ENCODE results near the gene EHMT1. TPM values are rescaled to one million over a fixed set of nuclear protein-coding genes. Genes with fewer than 3 reads are reported as not detected.

EHMT1 gene
- total RNA-seq, 1 donor, result 31.4 TPM

- no peak overlapping the region for H3K4me3 ChIP-seq (ENCODE audit: low read depth, low read length)
- no peak for DNase-seq (ENCODE audit: low read depth)
- TF ChIP-seq CTCF (IDR thresholded peaks at IDR 0.05; ENCODE audit: insufficient read depth, low read length), result no peak
Observed at GRCh38 chr9:137870432-137870831, 251.6 kb downstream of the EHMT1 start.

GRCh38 chr9:137872296-137872695 is 253.5 kb downstream of the EHMT1 start:
- no peak for TF ChIP-seq CTCF (IDR thresholded peaks at IDR 0.05; ENCODE audit: insufficient read depth, low read length)
- no peak for DNase-seq (ENCODE audit: low read depth)
- no peak overlapping the region for H3K4me3 ChIP-seq (ENCODE audit: low read depth, low read length)

GRCh38 chr9:137873408-137873807 is 254.6 kb downstream of the EHMT1 start:
- no peak for DNase-seq (ENCODE audit: low read depth)
- TF ChIP-seq CTCF (IDR thresholded peaks at IDR 0.05; ENCODE audit: insufficient read depth, low read length), result no peak
- no peak overlapping the region for H3K4me3 ChIP-seq (ENCODE audit: low read depth, low read length)

GRCh38 chr9:137873858-137874362 is 255.1 kb downstream of the EHMT1 start:
- no peak overlapping the region for H3K4me3 ChIP-seq (ENCODE audit: low read depth, low read length)
- no peak for TF ChIP-seq CTCF (IDR thresholded peaks at IDR 0.05; ENCODE audit: insufficient read depth, low read length)
- DNase-seq (ENCODE audit: low read depth), result no peak

GRCh38 chr9:137875354-137875753 is 256.5 kb downstream of the EHMT1 start:
- no peak overlapping the region for H3K4me3 ChIP-seq (ENCODE audit: low read depth, low read length)
- no peak for DNase-seq (ENCODE audit: low read depth)
- TF ChIP-seq CTCF (IDR thresholded peaks at IDR 0.05; ENCODE audit: insufficient read depth, low read length), result no peak

- no peak overlapping the region for H3K4me3 ChIP-seq (ENCODE audit: low read depth, low read length)
- no peak for DNase-seq (ENCODE audit: low read depth)
- no peak for TF ChIP-seq CTCF (IDR thresholded peaks at IDR 0.05; ENCODE audit: insufficient read depth, low read length)
Observed at GRCh38 chr9:137875846-137876245, 257.0 kb downstream of the EHMT1 start.

- TF ChIP-seq CTCF (IDR thresholded peaks at IDR 0.05; ENCODE audit: insufficient read depth, low read length), result no peak
- H3K4me3 ChIP-seq (ENCODE audit: low read depth, low read length), result no peak overlapping the region
- no peak for DNase-seq (ENCODE audit: low read depth)
Observed at GRCh38 chr9:137876269-137876668, 257.5 kb downstream of the EHMT1 start.

All from fibroblast of the aortic adventitia (primary cell).